Body of pancreas (tissue), 4 donors: ENCODE results near the gene ARHGAP18. TPM values are rescaled to one million over a fixed set of nuclear protein-coding genes. Genes with fewer than 3 reads are reported as not detected.
A peak's percentile ranks its signal among the peaks of the same experiment; 100 is the strongest.

Experiments
- ATAC-seq: fragments of 150-250 bp; one replicate; pipeline ENCODE4 v1.9.1; 2016
- DNase-seq, 4 donors: peaks; one replicate each; pipeline ENCODE4 v3.0.0-alpha.2; 2019
- H3K27ac ChIP-seq, 4 donors: fragments of 200-600 bp; sonication (generic); 1 replicate in 3 of 4; 2 replicates in 1 of 4; pipeline versions ENCODE4 v1.5.1 to v1.6.1; 2016 to 2019; ENCODE audit warnings: mild to moderate bottlenecking in 1 of 4, mixed read lengths in 1 of 4, moderate library complexity in 1 of 4
- H3K27me3 ChIP-seq, 2 donors: fragments of 200-600 bp; sonication (generic); one replicate each; pipeline ENCODE4 v1.6.0; 2016; ENCODE audit warnings: mild to moderate bottlenecking in 1 of 2
- H3K36me3 ChIP-seq, 2 donors: fragments of 200-600 bp; sonication (generic); replicated peaks in 1 of 2; 2 replicates each; pipeline ENCODE4 v1.5.1; 2016; ENCODE audit warnings: low read depth in 2 of 2; ENCODE audit not compliant: insufficient read depth in 1 of 2
- H3K4me1 ChIP-seq: fragments of 200-600 bp; sonication (generic); one replicate; pipeline ENCODE4 v1.6.0; 2016
- H3K4me3 ChIP-seq, 2 donors: fragments of 200-600 bp; sonication (generic); 1 replicate in 1 of 2; 2 replicates in 1 of 2; pipeline ENCODE4 v1.5.1; 2016 to 2019
- H3K9me3 ChIP-seq, 3 donors: fragments of 200-600 bp; sonication (generic); 1 replicate in 2 of 3; 2 replicates in 1 of 3; pipeline ENCODE4 v1.5.1; 2016
- CTCF ChIP-seq, 7 experiments: fragments of 450-650 bp in 4 of 7; fragments of 200-600 bp in 3 of 7; sonication (generic) in 3 of 7; IDR thresholded peaks; one replicate each; pipeline ENCODE4 v1.5.1; 2016 to 2019; ENCODE audit warnings: antibody characterized with exemption in 7 of 7
- POLR2A ChIP-seq, 3 donors: fragments of 450-650 bp; IDR thresholded peaks; one replicate each; pipeline ENCODE4 v1.6.1; 2016; ENCODE audit warnings: antibody characterized with exemption in 3 of 3, mild to moderate bottlenecking in 2 of 3
- WGBS, 2 donors: methylation state at CpG; one replicate each; pipeline ENCODE4 v1.1.5; 2017; 5-methylcytosine and 5-hydroxymethylcytosine counted together
- intact Hi-C: fragments of 100-400 bp; cut with DNase I; formaldehyde crosslinking; loops from one replicate; pipeline ENCODE4 v1.15.1; 2023
- total RNA-seq, 2 donors: library from RNA; depleted of rRNA; stranded (reverse); fragments of >200 nt; gene quantifications; one replicate each; pipeline ENCODE4 v1.1.0, GENCODE V29; 2016

Gene ARHGAP18
- total RNA-seq, 2 donors from 2014 or later = 16.2 to 30.6 TPM

DNA sequence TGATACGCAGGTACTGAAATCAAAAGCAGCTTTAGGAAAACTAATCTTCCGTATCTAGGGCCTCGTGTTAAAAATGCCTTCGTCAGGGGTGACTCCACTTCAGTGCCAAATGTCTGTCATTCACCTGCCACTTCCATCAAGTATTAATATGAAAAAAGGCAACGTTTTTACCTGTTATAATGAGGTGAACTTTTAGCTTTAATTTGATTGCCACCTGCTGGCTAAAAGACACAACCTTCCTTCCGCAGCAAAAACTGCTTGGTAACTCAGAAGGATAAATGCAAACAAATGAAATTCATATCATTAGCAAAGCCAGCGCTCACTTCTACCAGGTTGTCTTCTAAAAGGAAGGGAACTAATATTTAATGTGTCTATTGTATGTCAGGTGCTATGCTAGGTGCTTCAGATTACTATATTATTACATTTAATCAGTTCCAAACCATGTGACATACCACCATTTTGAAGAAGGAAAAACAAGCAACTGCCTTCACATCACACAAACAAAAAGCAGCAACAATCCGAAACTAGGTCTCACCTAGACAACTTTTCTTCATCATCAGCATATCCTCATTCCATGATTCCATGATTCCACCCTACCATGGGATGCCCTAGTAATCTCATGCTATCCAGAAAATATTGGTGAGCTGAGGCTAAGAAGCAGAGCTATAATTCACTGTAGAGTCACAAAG is 20.6 kb upstream of the ARHGAP18 start:
- peak; percentile 72 for ATAC-seq

GRCh38 chr6:129726650-129727049 is 16.7 kb upstream of the ARHGAP18 start:
- H3K4me3 ChIP-seq = no peak overlapping the region
- TF ChIP-seq CTCF (IDR thresholded peaks at IDR 0.05) = no peak
- TF ChIP-seq POLR2A (IDR thresholded peaks at IDR 0.05) = no peak
- H3K27me3 ChIP-seq = no peaks in the 10 kb centered on the region
- H3K27ac ChIP-seq = no peak overlapping the region
- no peaks in the 10 kb centered on the region for H3K36me3 ChIP-seq
- DNase-seq (no peak), ATAC-seq (no peak)
- H3K4me1 ChIP-seq = peaks cover 8% of the 10 kb centered on the region
- intact Hi-C loops = loop anchor here (5.0 kb wide), 1 partner anchor 124 kb away; no protein-coding TSS in a partner anchor
- no peaks in the 10 kb centered on the region for H3K9me3 ChIP-seq

More for the DNA sequence above, 20.6 kb upstream of the ARHGAP18 start:
- peak; percentile 21 to 34 (median 30) for DNase-seq
- Histone ChIP-seq H3K9me3 (no peaks in the 10 kb centered on the region), H3K4me3 (no peak overlapping the region), H3K36me3 (no peaks in the 10 kb centered on the region), H3K4me1 (peaks cover 8% of the 10 kb centered on the region), H3K27ac (no peak overlapping the region), H3K27me3 (no peaks in the 10 kb centered on the region)
- 16% methylated on average over 8 of the region's 8 CpGs for WGBS, 2 donors
- intact Hi-C loops = no loop called here
- TF ChIP-seq POLR2A (IDR thresholded peaks at IDR 0.05) (no peak), CTCF (IDR thresholded peaks at IDR 0.05) (peak in 6 of 7 experiments; percentile 53 to 83 (median 76))

GRCh38 chr6:129725341-129725740 is 15.4 kb upstream of the ARHGAP18 start:
- H3K4me3 ChIP-seq = no peak overlapping the region
- no peak for TF ChIP-seq CTCF (IDR thresholded peaks at IDR 0.05)
- TF ChIP-seq POLR2A (IDR thresholded peaks at IDR 0.05) = no peak
- no peaks in the 10 kb centered on the region for H3K9me3 ChIP-seq
- no peaks in the 10 kb centered on the region for H3K36me3 ChIP-seq
- intact Hi-C loops = loop anchor here (5.0 kb wide), 1 partner anchor 123 kb away; no protein-coding TSS in a partner anchor
- no peak overlapping the region for H3K27ac ChIP-seq
- H3K27me3 ChIP-seq = no peaks in the 10 kb centered on the region
- DNase-seq (no peak), ATAC-seq (no peak)
- 82 to 86% methylated on average over 4 of the region's 4 CpGs for WGBS, 2 donors
- H3K4me1 ChIP-seq = peaks cover 8% of the 10 kb centered on the region

GRCh38 chr6:129719692-129720091 is 9.7 kb upstream of the ARHGAP18 start:
- ATAC-seq (no peak), DNase-seq (no peak)
- Histone ChIP-seq H3K9me3 (no peaks in the 10 kb centered on the region), H3K36me3 (no peaks in the 10 kb centered on the region), H3K4me1 (no peaks in the 10 kb centered on the region), H3K27ac (no peak overlapping the region), H3K4me3 (no peak overlapping the region), H3K27me3 (no peaks in the 10 kb centered on the region)
- intact Hi-C loops = no loop called here
- TF ChIP-seq CTCF (IDR thresholded peaks at IDR 0.05) = no peak
- TF ChIP-seq POLR2A (IDR thresholded peaks at IDR 0.05) = no peak
- 48 to 61% methylated on average over 3 of the region's 3 CpGs for WGBS, 2 donors

GRCh38 chr6:129717277-129717676 is 7.3 kb upstream of the ARHGAP18 start:
- 63 to 64% methylated on average over 5 of the region's 5 CpGs for WGBS, 2 donors
- no peak overlapping the region for H3K4me3 ChIP-seq
- no peak overlapping the region for H3K27ac ChIP-seq
- intact Hi-C loops = no loop called here
- DNase-seq (no peak), ATAC-seq (no peak)
- no peaks in the 10 kb centered on the region for H3K27me3 ChIP-seq
- H3K9me3 ChIP-seq = no peaks in the 10 kb centered on the region
- H3K36me3 ChIP-seq = no peaks in the 10 kb centered on the region
- no peaks in the 10 kb centered on the region for H3K4me1 ChIP-seq
- no peak for TF ChIP-seq POLR2A (IDR thresholded peaks at IDR 0.05)
- no peak for TF ChIP-seq CTCF (IDR thresholded peaks at IDR 0.05)
